Stimulated activated CD4-positive, alpha-beta T cell treated with anti-CD3 and anti-CD28 coated beads, TNF-alpha, amount 100 ng/mL, for 24 hours (primary cell): ENCODE results near the gene MEF2A.

Source experiments
- DNase-seq, 3 experiments: peaks; one replicate each; pipeline ENCODE4 v3.0.0-alpha.2; 2020; ENCODE audit warnings: low read depth in 3 of 3

Gene MEF2A

GRCh38 chr15:99703603-99704443 is 138.0 kb downstream of the MEF2A start:
- no peak for DNase-seq

GRCh38 chr15:99704444-99704838 is 138.7 kb downstream of the MEF2A start:
- no peak for DNase-seq

GRCh38 chr15:99706557-99707303 is 140.9 kb downstream of the MEF2A start:
- peak in 1 of 3 experiments; percentile 23 for DNase-seq

GRCh38 chr15:99707473-99708270 is 141.9 kb downstream of the MEF2A start:
- no peak for DNase-seq

- no peak for DNase-seq
Measured at GRCh38 chr15:99708563-99708962, 142.8 kb downstream of the MEF2A start.

GRCh38 chr15:99709243-99709986 is 143.6 kb downstream of the MEF2A start:
- DNase-seq, result no peak

GRCh38 chr15:99711625-99712024 is 145.8 kb downstream of the MEF2A start:
- no peak for DNase-seq

- DNase-seq, result no peak
Measured at GRCh38 chr15:99712415-99712814, 146.6 kb downstream of the MEF2A start.

- DNase-seq, result no peak
Measured at GRCh38 chr15:99716540-99717095, 150.8 kb downstream of the MEF2A start.

- no peak for DNase-seq
Measured at GRCh38 chr15:99717161-99718009, 151.6 kb downstream of the MEF2A start.

GRCh38 chr15:99718421-99718820 is 152.6 kb downstream of the MEF2A start:
- DNase-seq, result no peak

GRCh38 chr15:99719096-99719541 is 153.3 kb downstream of the MEF2A start:
- no peak for DNase-seq

GRCh38 chr15:99720533-99720932 is 154.7 kb downstream of the MEF2A start:
- DNase-seq, result no peak

GRCh38 chr15:99721104-99721778 is 155.5 kb downstream of the MEF2A start:
- DNase-seq, result no peak

GRCh38 chr15:99721896-99722295 is 156.1 kb downstream of the MEF2A start:
- DNase-seq, result no peak

GRCh38 chr15:99722406-99722805 is 156.6 kb downstream of the MEF2A start:
- no peak for DNase-seq

GRCh38 chr15:99726333-99726732 is 160.5 kb downstream of the MEF2A start:
- DNase-seq, result no peak

GRCh38 chr15:99727330-99727729 is 161.5 kb downstream of the MEF2A start:
- DNase-seq, result no peak

GRCh38 chr15:99727733-99728132 is 161.9 kb downstream of the MEF2A start:
- DNase-seq, result no peak

GRCh38 chr15:99728916-99729315 is 163.1 kb downstream of the MEF2A start:
- no peak for DNase-seq
